ENCODE results near the gene RBPJL.
A peak's percentile ranks its signal among the peaks of the same experiment; 100 is the strongest.

RBPJL gene

DNA sequence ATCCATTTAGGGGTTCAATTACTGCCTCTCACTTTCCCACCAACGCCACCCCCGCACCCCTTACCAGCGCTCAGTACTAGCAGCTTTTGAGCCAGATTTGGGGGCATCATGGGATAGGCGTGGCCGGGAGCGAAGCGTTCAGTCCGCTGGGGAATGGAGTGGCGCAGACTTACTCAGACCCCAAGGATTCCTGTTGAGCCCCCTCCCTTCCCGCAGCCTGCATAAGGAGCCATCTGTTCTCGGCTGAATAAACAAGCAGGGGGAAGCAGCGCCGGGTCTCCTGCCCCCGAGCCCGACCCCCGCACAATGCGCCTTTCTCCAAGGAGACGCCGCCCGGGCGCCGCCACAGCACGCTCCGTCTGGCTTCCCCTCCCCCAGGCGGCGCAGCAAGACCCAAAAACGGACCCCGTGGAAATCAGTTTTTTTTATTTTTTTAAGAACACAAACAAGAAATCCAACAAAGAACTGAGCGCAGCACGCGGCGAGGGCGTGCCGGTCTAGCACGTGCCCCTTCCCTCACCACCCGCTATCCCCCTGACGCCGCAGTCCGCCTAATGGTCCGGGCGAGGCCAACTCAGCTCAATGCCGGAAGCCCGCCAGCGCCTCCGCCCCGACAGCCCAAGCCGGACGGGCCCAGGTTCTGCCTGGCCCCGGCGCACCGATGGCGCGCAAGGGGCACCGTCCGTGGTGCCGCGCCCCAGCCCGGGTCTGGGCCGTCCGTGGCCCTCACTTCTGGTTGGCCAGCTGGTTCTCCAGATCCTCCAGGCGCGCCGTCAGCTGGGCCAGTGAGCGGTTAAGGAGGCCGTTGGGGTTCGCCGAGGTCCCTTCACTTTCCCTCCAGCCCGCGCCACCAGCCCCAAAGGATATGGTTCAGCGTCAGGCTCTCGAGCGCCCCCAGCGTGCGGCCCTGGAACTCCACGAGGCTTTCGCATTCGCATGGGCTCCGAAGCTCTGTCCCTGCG is 13.3 kb upstream of the RBPJL start:
- peak; percentile 43 to 81 for DNase-seq (ENCODE audit: low read depth in 2 of 2)

GRCh38 chr20:45294003-45294368 is 12.7 kb upstream of the RBPJL start:
- DNase-seq (ENCODE audit: low read depth in 2 of 2): no peak

GRCh38 chr20:45294659-45295058 is 12.0 kb upstream of the RBPJL start:
- DNase-seq (ENCODE audit: low read depth in 2 of 2): no peak

DNA sequence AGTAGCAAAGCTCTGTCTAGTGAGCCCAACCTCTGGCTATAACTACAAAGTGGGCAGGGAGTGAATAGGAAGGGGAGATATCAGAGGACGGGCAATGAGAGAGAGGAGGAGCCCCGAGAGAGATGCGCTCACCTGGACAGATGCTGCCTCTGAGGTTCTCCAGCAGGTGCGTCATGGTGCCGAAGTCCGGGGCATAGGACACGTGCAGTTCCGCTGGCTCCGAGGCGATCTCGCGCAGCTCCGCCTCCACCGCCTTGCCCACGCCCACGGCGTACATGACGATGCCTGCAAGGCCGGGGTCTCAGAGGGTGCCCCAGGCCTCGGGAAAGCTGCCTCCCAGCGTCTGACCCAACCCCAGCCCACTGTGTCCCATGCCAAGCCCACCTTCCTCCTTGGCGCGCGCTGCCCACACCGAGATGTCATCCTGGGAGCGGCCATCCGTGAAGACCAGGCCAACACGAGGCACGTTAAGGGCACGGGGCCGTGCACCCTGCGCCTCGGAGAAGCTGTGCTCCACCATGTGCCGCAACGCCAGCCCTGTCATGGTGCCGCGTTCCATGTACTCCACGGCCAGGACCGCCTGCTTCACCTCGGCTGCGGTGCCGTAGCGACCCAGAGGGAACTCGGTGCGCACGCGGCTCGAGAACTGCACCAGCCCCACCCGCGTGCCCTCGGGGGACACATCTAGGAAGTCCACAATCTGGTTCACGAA is 8.7 kb upstream of the RBPJL start:
- no peak for DNase-seq (ENCODE audit: low read depth in 2 of 2)

DNA sequence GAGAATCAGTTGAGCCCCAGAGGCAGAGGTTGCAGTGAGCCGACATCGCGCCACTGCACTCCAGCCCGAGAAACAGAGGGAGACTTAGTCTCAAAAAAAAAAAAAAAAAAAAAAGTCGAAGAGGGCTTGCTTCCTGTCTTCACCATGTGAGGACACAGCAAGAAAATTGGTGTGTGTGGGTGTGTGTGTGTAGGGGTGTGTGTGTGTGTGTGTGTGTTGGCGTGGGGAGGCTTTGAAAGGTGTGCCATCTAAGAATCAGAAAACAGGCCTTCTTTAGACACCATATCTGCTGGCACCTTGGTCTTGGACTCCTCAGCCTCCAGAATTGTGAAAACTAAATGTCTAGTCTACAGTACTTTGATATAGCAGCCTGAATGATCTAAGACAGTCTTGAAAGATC is 6.9 kb upstream of the RBPJL start:
- no peak for DNase-seq (ENCODE audit: low read depth in 2 of 2)

DNA sequence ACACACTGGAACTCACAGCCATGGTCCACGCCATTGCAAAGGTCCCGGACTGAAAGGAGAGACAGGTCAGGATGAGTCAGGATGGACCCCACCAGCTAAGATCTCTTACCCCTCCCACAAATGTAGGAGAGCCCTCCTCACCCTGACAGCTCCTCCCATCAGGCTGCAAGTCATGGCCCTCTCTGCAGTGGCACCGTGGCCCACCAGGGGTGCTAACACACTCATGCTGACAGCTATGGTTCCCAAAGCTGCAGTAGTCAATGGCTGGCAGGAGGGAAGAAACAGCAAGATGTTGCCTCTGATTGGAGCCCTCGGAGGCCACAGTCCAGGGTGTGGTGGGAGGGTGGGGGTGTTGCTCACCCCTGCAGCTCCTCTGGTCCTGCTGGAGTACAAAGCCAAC is 5.7 kb upstream of the RBPJL start:
- DNase-seq (ENCODE audit: low read depth in 2 of 2): no peak

DNA sequence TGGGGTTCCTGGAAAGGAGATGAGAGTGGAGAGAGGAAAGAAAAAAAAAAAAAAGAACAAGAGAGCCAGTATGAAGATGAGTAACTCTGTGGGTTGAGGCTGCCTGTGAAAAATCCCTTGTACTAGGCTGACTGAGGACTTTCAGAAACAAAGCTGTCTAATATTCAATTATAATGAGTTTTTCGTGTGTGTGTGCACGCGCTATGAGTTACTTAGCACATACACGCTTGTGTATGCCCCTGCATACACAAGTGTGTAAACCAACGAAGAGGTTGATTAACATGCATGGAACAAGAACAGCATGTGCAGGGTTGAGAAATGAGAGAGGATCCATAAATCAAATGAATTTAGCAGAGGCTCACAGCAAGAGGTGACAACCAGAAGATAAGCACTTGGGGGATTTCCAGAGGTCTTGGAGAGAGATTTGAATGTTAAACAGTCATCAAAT is 4.8 kb upstream of the RBPJL start:
- no peak for DNase-seq (ENCODE audit: low read depth in 2 of 2)

- DNase-seq (ENCODE audit: low read depth in 2 of 2): no peak
Observed at GRCh38 chr20:45303586-45304463, 2.8 kb upstream of the RBPJL start.

DNA sequence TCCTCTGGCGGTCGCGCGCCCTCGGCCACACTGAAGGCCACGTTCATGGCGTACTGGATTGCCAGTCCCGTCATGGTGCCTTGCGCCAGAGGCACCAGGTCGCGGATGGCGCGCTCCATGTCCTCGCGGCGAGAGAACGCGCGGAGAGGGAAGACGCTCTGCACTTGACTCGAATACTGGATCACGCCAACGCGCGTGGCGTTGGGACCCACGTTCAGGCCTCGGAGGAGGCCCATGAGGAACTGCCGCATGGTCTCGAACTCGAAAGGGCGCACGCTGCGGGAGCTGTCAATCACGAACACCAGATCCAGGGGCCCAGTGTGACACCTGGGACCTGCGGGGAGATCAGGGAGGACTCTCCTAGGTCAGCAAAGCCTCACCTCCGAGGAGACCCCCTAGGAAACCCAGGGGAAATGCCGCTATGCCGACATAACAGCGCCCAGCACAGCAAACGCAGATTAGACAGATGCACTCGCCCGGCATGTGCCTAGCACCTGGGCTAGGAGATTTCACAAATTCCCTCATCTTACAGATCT is 2.1 kb upstream of the RBPJL start:
- DNase-seq (ENCODE audit: low read depth in 2 of 2): no peak

DNA sequence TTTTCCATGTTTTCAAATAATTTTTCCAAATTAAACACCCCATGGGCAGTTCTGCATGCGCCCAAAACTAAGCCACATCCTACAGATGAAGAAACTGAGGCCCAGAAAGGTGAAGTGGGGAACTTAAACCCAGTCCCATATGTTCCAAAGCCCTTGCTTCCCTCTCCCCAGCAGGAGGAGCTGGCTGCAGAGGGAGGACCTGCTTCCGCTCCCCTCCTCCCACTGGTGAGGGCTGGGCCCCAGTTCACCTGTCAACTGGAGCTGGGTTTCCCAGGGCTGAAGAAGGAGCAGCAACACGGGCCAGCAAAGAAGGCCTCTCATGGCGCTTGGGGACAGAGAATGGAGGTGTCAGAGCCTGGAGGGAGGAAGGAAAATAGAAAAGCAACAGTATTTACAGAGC is 1.4 kb upstream of the RBPJL start:
- no peak for DNase-seq (ENCODE audit: low read depth in 2 of 2)

- no peak for DNase-seq (ENCODE audit: low read depth in 2 of 2)
Observed at GRCh38 chr20:45307076-45307640, 518 bp downstream of the RBPJL start.

- DNase-seq (ENCODE audit: low read depth in 2 of 2): no peak
Observed at GRCh38 chr20:45308117-45308778, 1.6 kb downstream of the RBPJL start, which contains the start of gene MATN4. Gene MATN4 (minus strand): TSS chr20:45308299. CDS start chr20:45305582, 2,717 bp downstream.

DNA sequence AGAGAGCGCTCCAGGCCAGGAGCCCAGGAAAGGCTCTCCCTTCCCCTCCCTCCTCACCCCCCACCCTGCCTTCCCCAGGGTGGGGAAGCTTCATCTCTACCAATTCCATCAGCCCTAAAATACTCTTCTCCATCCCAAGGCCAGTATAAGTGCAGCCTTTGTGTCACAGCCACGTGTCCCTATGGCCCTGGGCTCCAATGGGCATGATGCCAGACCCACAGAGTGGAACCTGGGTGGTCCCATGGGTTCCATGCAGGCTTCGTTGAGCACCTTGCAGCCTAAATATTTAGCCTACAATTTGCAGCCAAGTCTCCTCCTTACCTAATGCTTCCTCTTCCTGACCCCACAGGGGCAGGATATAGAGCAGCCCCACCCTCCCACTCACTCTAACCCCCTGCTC is 2.4 kb downstream of the RBPJL start:
- no peak for DNase-seq (ENCODE audit: low read depth in 2 of 2)

DNA sequence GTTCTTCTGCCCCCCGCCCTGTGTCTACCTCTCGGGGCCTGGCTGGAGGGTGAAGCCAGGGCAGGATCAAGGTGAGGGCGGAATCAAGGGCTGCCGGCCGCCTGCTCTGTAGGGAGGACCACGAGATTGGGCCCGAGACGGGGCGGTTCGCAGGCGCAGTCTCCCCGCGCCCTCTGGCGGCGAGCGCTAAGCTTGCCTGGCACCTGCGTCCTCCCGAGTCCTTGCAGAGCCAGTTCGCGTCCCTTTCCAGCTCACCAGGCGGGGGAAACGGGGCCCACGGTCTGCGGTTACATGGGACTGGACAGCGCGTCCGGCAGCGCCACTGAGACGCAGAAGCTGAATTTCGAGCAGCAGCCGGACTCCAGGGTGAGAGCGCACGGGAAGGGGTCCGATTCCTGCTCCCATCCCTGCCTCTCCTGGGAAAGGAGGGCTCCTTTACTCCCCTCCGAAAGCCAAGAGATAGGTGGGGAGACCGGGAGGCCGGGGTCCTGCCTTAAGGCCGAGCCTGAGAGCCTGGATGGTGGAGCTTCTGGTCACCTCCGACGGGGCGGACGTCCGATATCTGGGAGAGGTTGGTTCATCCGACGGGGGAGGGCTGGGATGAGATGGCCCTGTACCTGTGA is 5.1 kb downstream of the RBPJL start:
- peak in 1 of 2 donors; percentile 39 for DNase-seq (ENCODE audit: low read depth in 2 of 2)

GRCh38 chr20:45312241-45312640 is 5.6 kb downstream of the RBPJL start:
- DNase-seq (ENCODE audit: low read depth in 2 of 2): no peak

GRCh38 chr20:45313065-45313695 is 6.5 kb downstream of the RBPJL start:
- no peak for DNase-seq (ENCODE audit: low read depth in 2 of 2)

DNA sequence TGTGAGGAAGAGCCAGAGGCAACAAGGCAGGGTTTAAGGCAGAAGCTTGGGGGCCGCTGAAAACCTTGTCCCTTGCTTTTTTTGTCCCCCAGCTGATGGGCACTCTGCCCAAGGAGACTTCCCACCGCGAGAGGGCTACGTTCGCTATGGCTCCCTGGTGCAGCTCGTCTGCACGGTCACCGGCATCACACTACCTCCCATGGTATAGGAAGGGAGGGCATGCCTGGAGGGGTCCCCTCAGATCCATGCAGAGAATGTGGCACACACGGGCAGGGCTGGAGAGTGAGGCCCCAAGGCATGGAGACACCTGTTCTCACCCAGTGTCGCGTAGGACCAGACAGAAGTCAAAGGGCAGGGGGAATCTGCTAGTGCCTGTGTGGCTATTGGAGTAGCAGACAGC is 7.3 kb downstream of the RBPJL start:
- DNase-seq (ENCODE audit: low read depth in 2 of 2): no peak

DNA sequence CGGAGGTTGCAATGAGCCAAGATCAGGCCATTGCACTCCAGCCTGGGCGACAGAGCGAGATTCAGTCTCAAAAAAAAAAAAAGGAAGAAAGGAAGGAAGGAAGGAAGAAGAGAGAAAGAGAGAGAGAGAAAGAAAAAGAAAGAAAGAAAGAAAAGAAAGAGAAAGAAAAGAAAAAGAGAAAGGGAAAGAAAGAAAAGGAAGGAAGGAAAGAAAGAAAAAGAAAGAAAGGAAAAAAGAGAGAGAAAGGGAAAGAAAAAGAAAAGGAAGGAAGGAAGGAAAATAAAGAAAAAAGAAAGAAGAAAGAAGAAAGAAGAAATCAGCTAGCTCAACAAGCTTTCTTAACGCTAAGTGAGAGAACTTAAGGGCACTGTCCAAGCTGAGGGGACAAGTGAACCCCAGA is 9.0 kb downstream of the RBPJL start:
- DNase-seq (ENCODE audit: low read depth in 2 of 2): no peak

GRCh38 chr20:45316150-45317080 is 9.8 kb downstream of the RBPJL start:
- DNase-seq (ENCODE audit: low read depth in 2 of 2): no peak
